Peyer's patch (tissue), 4 donors: ENCODE data around the gene NQO2. TPM values are rescaled to one million over a fixed set of nuclear protein-coding genes. Genes with fewer than 3 reads are reported as not detected.
"Not testable (repeated sequence)": the region's sequence is repeated elsewhere in the genome, so short reads cannot be mapped to it uniquely, and the experiment has no call there.

Experiments used
- DNase-seq, 3 donors: peaks; one replicate each; pipeline ENCODE4 v3.0.0-alpha.2; 2017 to 2019
- H3K27ac ChIP-seq, 4 donors: fragments of 200-600 bp; sonication (generic); one replicate each; pipeline ENCODE4 v1.5.1; 2016 to 2019
- H3K27me3 ChIP-seq, 2 donors: fragments of 200-600 bp; sonication (generic); one replicate each; pipeline ENCODE4 v1.5.1; 2019
- H3K36me3 ChIP-seq, 3 donors: fragments of 200-600 bp; sonication (generic); one replicate each; pipeline ENCODE4 v1.5.1; 2016 to 2019
- H3K4me1 ChIP-seq, 4 donors: fragments of 200-600 bp; sonication (generic); one replicate each; pipeline ENCODE4 v1.5.1; 2016 to 2019
- H3K4me3 ChIP-seq, 4 donors: fragments of 200-600 bp; sonication (generic); 1 replicate in 3 of 4; 2 replicates in 1 of 4; pipeline ENCODE4 v1.5.1; 2016 to 2019; ENCODE audit warnings: mild to moderate bottlenecking in 1 of 4
- H3K9me3 ChIP-seq, 4 donors: fragments of 200-600 bp; sonication (generic); one replicate each; pipeline ENCODE4 v1.5.1; 2016 to 2019; ENCODE audit warnings: mild to moderate bottlenecking in 1 of 4
- CTCF ChIP-seq, 6 experiments: fragments of 450-650 bp in 4 of 6; fragments of 200-600 bp in 2 of 6; sonication (generic) in 1 of 6; IDR thresholded peaks; one replicate each; pipeline ENCODE4 v1.5.1; 2017 to 2019; ENCODE audit warnings: antibody characterized with exemption in 6 of 6, mild to moderate bottlenecking in 3 of 6, moderate library complexity in 1 of 6
- POLR2A ChIP-seq, 2 donors: fragments of 450-650 bp; IDR thresholded peaks; one replicate each; pipeline ENCODE4 v1.5.1; 2017; ENCODE audit warnings: antibody characterized with exemption in 2 of 2, mild to moderate bottlenecking in 2 of 2, moderate library complexity in 2 of 2
- total RNA-seq, 4 donors: library from RNA; depleted of rRNA; stranded (reverse); fragments of >200 nt; gene quantifications; one replicate each; pipeline ENCODE4 v1.1.0, GENCODE V29; 2016

Gene NQO2
- total RNA-seq, 4 donors from 2014 or later: 22.1 to 60.8 (median 29.3) TPM

- no peak overlapping the region for H3K4me3 ChIP-seq
- no peaks in the 10 kb centered on the region for H3K36me3 ChIP-seq
- no peaks in the 10 kb centered on the region for H3K4me1 ChIP-seq
- H3K9me3 ChIP-seq: no peaks in the 10 kb centered on the region
- H3K27ac ChIP-seq: no peak overlapping the region
- no peak for DNase-seq
- no peaks in the 10 kb centered on the region for H3K27me3 ChIP-seq
- TF ChIP-seq POLR2A (IDR thresholded peaks at IDR 0.05): no peak
- TF ChIP-seq CTCF (IDR thresholded peaks at IDR 0.05): no peak
Measured at GRCh38 chr6:3045777-3046176, 46.1 kb downstream of the NQO2 start.

GRCh38 chr6:3046295-3046694 is 46.6 kb downstream of the NQO2 start:
- H3K4me1 ChIP-seq: no peaks in the 10 kb centered on the region
- H3K27me3 ChIP-seq: no peaks in the 10 kb centered on the region
- no peak overlapping the region for H3K27ac ChIP-seq
- no peaks in the 10 kb centered on the region for H3K9me3 ChIP-seq
- DNase-seq: no peak
- no peaks in the 10 kb centered on the region for H3K36me3 ChIP-seq
- H3K4me3 ChIP-seq: no peak overlapping the region
- TF ChIP-seq POLR2A (IDR thresholded peaks at IDR 0.05): no peak
- TF ChIP-seq CTCF (IDR thresholded peaks at IDR 0.05): no peak

GRCh38 chr6:3048009-3048408 is 48.3 kb downstream of the NQO2 start:
- not testable (repeated sequence) for H3K4me3 ChIP-seq, DNase-seq, H3K27me3 ChIP-seq, H3K36me3 ChIP-seq, H3K9me3 ChIP-seq, H3K27ac ChIP-seq, H3K4me1 ChIP-seq

GRCh38 chr6:3052481-3053230 is 53.0 kb downstream of the NQO2 start:
- no peak for DNase-seq
- Histone ChIP-seq H3K36me3 (no peaks in the 10 kb centered on the region), H3K4me3 (peak overlapping the region; percentile 29 to 56 (median 47)), H3K27me3 (no peaks in the 10 kb centered on the region), H3K27ac (no peak overlapping the region), H3K4me1 (peaks cover 0 to 4% (median 0%) of the 10 kb centered on the region in 4 donors), H3K9me3 (no peaks in the 10 kb centered on the region)
- no peak for TF ChIP-seq POLR2A (IDR thresholded peaks at IDR 0.05)
- no peak for TF ChIP-seq CTCF (IDR thresholded peaks at IDR 0.05)

GRCh38 chr6:3053231-3053508 is 53.5 kb downstream of the NQO2 start:
- TF ChIP-seq POLR2A (IDR thresholded peaks at IDR 0.05) (no peak), CTCF (IDR thresholded peaks at IDR 0.05) (no peak)
- Histone ChIP-seq H3K27me3 (no peaks in the 10 kb centered on the region), H3K27ac (peak overlapping the region; percentile 50 to 66 (median 58)), H3K36me3 (no peaks in the 10 kb centered on the region), H3K9me3 (no peaks in the 10 kb centered on the region), H3K4me3 (peak overlapping the region; percentile 29 to 56 (median 47)), H3K4me1 (peaks cover 0 to 4% (median 0%) of the 10 kb centered on the region in 4 donors)
- no peak for DNase-seq

- not testable (repeated sequence) for DNase-seq, H3K9me3 ChIP-seq, H3K36me3 ChIP-seq, H3K27me3 ChIP-seq, H3K4me1 ChIP-seq
- peak overlapping the region in 2 of 4 donors; percentile 53 to 64 for H3K27ac ChIP-seq
- peak overlapping the region; percentile 29 to 56 (median 47) for H3K4me3 ChIP-seq
Measured at GRCh38 chr6:3054229-3055157, 54.8 kb downstream of the NQO2 start.

- not testable (repeated sequence) for H3K27me3 ChIP-seq, H3K9me3 ChIP-seq, H3K36me3 ChIP-seq, DNase-seq, H3K4me3 ChIP-seq, H3K4me1 ChIP-seq, H3K27ac ChIP-seq
Measured at GRCh38 chr6:3055158-3055499, 55.4 kb downstream of the NQO2 start.
